GM18520 (cell line): ENCODE data around the gene POLR1B.
"Not testable (repeated sequence)": the region's sequence is repeated elsewhere in the genome, so short reads cannot be mapped to it uniquely, and the experiment has no call there.

Experiments used
- ATAC-seq: cut with Tn5 transposase; IDR thresholded peaks from one replicate; pipeline ENCODE4 v1.9.1; 2021; ENCODE audit not compliant: unreplicated experiment

POLR1B gene

GRCh38 chr2:112542123-112542983 is at the start of gene POLR1B:
Gene POLR1B (plus strand): TSS chr2:112542465. CDS start chr2:112542495, 30 bp downstream.
- ATAC-seq = peak; percentile 66

- no peak for ATAC-seq
Measured at GRCh38 chr2:112493048-112493447, 49.2 kb upstream of the POLR1B start.

GRCh38 chr2:112493858-112494648 is 48.2 kb upstream of the POLR1B start:
- ATAC-seq = no peak

- ATAC-seq = no peak
Measured at GRCh38 chr2:112494828-112495227, 47.4 kb upstream of the POLR1B start.

- ATAC-seq = not testable (repeated sequence)
Measured at GRCh38 chr2:112495878-112496277, 46.4 kb upstream of the POLR1B start.

GRCh38 chr2:112500850-112501484 is 41.3 kb upstream of the POLR1B start:
- ATAC-seq = not testable (repeated sequence)

GRCh38 chr2:112509239-112509998 is 32.8 kb upstream of the POLR1B start:
- ATAC-seq = not testable (repeated sequence)

- ATAC-seq = no peak
Measured at GRCh38 chr2:112516801-112517200, 25.5 kb upstream of the POLR1B start.

- ATAC-seq = no peak
Measured at GRCh38 chr2:112518807-112519206, 23.5 kb upstream of the POLR1B start.

GRCh38 chr2:112519506-112519905 is 22.8 kb upstream of the POLR1B start:
- no peak for ATAC-seq

GRCh38 chr2:112520234-112520783 is 22.0 kb upstream of the POLR1B start:
- no peak for ATAC-seq

- ATAC-seq = no peak
Measured at GRCh38 chr2:112523291-112523777, 18.9 kb upstream of the POLR1B start.

GRCh38 chr2:112524276-112524675 is 18.0 kb upstream of the POLR1B start:
- ATAC-seq = not testable (repeated sequence)

- ATAC-seq = no peak
Measured at GRCh38 chr2:112528541-112528940, 13.7 kb upstream of the POLR1B start.

- no peak for ATAC-seq
Measured at GRCh38 chr2:112529757-112530156, 12.5 kb upstream of the POLR1B start.

- ATAC-seq = no peak
Measured at GRCh38 chr2:112530728-112531127, 11.5 kb upstream of the POLR1B start.

GRCh38 chr2:112534826-112535225 is 7.4 kb upstream of the POLR1B start:
- ATAC-seq = no peak

- not testable (repeated sequence) for ATAC-seq
Measured at GRCh38 chr2:112536665-112537064, 5.6 kb upstream of the POLR1B start.

- ATAC-seq = no peak
Measured at GRCh38 chr2:112539306-112539705, 3.0 kb upstream of the POLR1B start.

GRCh38 chr2:112540906-112541305 is 1.4 kb upstream of the POLR1B start:
- no peak for ATAC-seq
